OCI-LY3 (cell line): ENCODE results near the gene BIRC7.

Experiments used
- H2AFZ ChIP-seq: fragments of 200-600, 300-600 bp; shearing (Covaris generic); 2 replicates; pipeline ENCODE4 v1.6.0; 2014; ENCODE audit warnings: antibody characterized with exemption, low read depth, low read length
- H3K27ac ChIP-seq: fragments of 200-600, 300-600 bp; sonication (generic); 2 replicates; pipeline ENCODE4 v1.5.1; 2014; ENCODE audit warnings: mild to moderate bottlenecking, low read length, moderate library complexity, mixed read lengths
- H3K27me3 ChIP-seq: fragments of 200-600, 300-600 bp; sonication (generic); 2 replicates; pipeline ENCODE4 v1.6.1; 2014; ENCODE audit warnings: low read depth, low read length, mixed read lengths
- H3K36me3 ChIP-seq: fragments of 200-600, 300-600 bp; sonication (generic); replicated peaks from 2 replicates; pipeline ENCODE3; 2014; ENCODE audit warnings: low read depth, low read length, mixed read lengths
- H3K4me1 ChIP-seq: fragments of 300-600, 200-600 bp; sonication (generic); 2 replicates; pipeline ENCODE4 v1.6.1; 2014; ENCODE audit warnings: low read length, mixed read lengths
- H3K4me2 ChIP-seq: fragments of 200-600, 300-600 bp; sonication (generic); 2 replicates; pipeline ENCODE4 v1.6.1; 2014; ENCODE audit warnings: low read length, mixed read lengths
- H3K4me3 ChIP-seq: fragments of 300-600, 200-600 bp; sonication (generic); 2 replicates; pipeline ENCODE4 v1.5.1; 2014; ENCODE audit warnings: antibody characterized with exemption, mild to moderate bottlenecking, low read length, moderate library complexity
- H3K79me2 ChIP-seq: fragments of 300-600, 200-600 bp; shearing (Covaris generic); 2 replicates; pipeline ENCODE4 v1.6.1; 2014; ENCODE audit warnings: mild to moderate bottlenecking, low read length, mixed read lengths
- H3K9ac ChIP-seq: fragments of 300-600, 200-600 bp; shearing (Covaris generic); 2 replicates; pipeline ENCODE4 v1.6.0; 2014; ENCODE audit warnings: mild to moderate bottlenecking, low read length, moderate library complexity
- H3K9me3 ChIP-seq: fragments of 200-600, 300-600 bp; shearing (Covaris generic); 2 replicates; pipeline ENCODE4 v1.6.1; 2014; ENCODE audit warnings: low read length, mixed read lengths; ENCODE audit not compliant: insufficient read depth
- H4K20me1 ChIP-seq: fragments of 200-600, 300-600 bp; sonication (generic); 2 replicates; pipeline ENCODE4 v1.6.1; 2016; ENCODE audit warnings: low read length, mixed read lengths; ENCODE audit not compliant: insufficient read depth
- EZH2phosphoT487 ChIP-seq: fragments of 200-600 bp; shearing (Covaris generic); IDR thresholded peaks from 2 replicates; pipeline ENCODE4 v1.6.1; 2018; ENCODE audit warnings: antibody characterized with exemption, mixed run types, low read depth
- TF ChIP-seq, protein P1 (sequence below): fragments of 200-600, 300-600 bp; sonication (generic); IDR thresholded peaks from 2 replicates; pipeline ENCODE4 v1.5.1; 2014; ENCODE audit warnings: antibody characterized with exemption, low read length, low read depth

The BIRC7 gene

DNA sequence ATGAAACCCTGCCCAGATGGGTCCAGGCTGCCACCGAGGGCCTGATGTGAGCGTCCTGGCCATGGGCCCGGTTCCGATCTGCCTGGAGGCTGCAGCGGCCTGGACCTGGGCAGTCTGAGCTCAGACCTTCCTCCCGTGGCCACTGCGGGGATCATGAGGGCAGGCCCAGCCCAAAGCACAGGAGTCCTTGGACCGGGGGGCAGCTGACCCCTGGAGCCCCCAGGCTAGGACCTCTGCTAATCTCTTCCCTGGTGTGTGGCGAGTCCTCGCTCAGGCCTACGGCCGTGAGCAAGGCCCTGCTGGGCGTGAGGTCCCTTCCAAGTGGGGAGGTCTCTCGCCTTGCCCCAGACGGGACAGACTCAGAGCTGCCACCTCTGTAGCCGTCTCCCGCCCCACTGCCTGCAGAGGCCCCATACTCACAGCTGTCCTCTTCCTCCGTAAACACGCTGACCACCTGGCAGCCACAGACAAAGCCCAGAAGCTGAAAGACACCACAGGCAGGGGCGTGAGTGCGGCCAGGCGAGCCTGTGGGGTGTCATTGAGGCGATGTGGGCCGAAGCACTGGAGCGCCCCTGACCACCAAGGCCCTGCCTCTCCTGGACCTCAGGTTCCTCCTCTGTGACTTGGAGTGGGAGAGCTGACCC lies 8.0 kb downstream of the BIRC7 start:
- no peak overlapping the region for H3K4me3 ChIP-seq
- H3K9ac ChIP-seq: no peak overlapping the region
- no peaks in the 10 kb centered on the region for H3K27me3 ChIP-seq
- H3K27ac ChIP-seq: no peak overlapping the region
- H3K36me3 ChIP-seq: no peaks in the 10 kb centered on the region
- TF ChIP-seq, protein P1, sequence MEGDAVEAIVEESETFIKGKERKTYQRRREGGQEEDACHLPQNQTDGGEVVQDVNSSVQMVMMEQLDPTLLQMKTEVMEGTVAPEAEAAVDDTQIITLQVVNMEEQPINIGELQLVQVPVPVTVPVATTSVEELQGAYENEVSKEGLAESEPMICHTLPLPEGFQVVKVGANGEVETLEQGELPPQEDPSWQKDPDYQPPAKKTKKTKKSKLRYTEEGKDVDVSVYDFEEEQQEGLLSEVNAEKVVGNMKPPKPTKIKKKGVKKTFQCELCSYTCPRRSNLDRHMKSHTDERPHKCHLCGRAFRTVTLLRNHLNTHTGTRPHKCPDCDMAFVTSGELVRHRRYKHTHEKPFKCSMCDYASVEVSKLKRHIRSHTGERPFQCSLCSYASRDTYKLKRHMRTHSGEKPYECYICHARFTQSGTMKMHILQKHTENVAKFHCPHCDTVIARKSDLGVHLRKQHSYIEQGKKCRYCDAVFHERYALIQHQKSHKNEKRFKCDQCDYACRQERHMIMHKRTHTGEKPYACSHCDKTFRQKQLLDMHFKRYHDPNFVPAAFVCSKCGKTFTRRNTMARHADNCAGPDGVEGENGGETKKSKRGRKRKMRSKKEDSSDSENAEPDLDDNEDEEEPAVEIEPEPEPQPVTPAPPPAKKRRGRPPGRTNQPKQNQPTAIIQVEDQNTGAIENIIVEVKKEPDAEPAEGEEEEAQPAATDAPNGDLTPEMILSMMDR: no peak
- no peak for TF ChIP-seq EZH2phosphoT487
- no peaks in the 10 kb centered on the region for H3K4me1 ChIP-seq
- no peaks in the 10 kb centered on the region for H3K79me2 ChIP-seq
- no peaks in the 10 kb centered on the region for H4K20me1 ChIP-seq
- H3K4me2 ChIP-seq: no peak overlapping the region
- H2AFZ ChIP-seq: no peak overlapping the region
- H3K9me3 ChIP-seq: no peaks in the 10 kb centered on the region

DNA sequence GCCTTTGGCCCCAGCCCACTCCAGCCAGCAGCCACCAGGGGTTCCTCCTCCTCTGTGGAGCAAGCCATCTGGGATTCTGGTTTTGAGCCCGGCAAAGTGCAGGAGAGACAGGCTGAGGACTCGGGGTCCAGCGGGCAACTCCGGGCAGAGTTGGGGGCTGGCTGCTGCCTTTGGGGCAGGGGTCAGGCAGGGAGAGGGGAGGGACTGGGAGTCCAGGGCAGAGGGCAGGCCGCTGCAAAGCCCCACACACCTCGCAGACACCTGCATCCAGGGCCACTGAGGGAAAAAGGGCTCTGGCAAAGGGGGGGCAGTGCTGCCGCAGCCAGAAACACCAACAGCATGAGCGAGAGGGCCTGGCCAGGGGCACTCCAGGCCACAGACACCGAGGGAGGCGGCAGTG lies 8.8 kb downstream of the BIRC7 start:
- Histone ChIP-seq H3K4me2 (no peak overlapping the region), H3K27ac (no peak overlapping the region)

DNA sequence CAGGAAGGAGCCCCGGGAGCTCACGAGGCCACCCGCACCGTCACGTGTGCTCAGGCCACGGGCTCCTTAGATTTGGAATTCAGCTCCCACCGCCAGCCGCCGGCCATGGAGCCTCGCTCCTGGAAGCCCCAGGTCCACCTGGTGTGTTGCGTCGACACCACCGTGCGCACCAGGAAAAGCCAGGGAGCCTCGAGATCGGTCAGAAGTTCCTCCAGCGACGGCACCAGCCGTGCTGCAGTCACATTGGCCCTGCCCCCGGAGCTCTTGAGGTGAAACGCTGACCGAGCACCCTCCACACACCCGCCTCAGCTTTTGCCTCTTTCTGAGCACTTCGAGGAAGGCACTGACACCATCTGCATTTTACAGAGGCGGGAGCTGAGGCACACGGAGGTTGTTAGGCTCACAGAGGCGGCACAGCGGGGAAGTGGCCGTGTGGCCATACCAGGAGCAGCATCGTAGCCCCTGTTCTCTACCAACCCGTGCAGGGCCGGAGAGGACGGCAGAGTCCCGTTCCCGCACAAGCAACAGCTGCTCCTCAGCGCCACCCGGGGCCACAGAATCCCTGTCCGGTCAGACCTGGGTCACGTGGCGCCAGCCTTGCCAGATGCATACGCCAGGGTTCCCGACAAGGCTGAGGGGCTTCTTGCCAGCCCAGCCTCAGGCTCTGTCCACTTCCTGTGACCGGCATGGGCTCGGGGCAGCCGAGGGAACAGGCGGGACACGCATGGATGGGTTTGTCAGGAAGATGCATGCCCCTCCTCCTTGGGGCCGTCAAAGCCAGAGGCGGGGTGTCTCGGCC lies 11.0 kb downstream of the BIRC7 start:
- no peaks in the 10 kb centered on the region for H3K4me1 ChIP-seq
- no peaks in the 10 kb centered on the region for H3K36me3 ChIP-seq
- H2AFZ ChIP-seq: no peak overlapping the region
- H3K27ac ChIP-seq: no peak overlapping the region
- no peaks in the 10 kb centered on the region for H4K20me1 ChIP-seq
- no peak overlapping the region for H3K4me3 ChIP-seq
- H3K9ac ChIP-seq: no peak overlapping the region
- H3K4me2 ChIP-seq: no peak overlapping the region
- no peaks in the 10 kb centered on the region for H3K27me3 ChIP-seq
- no peaks in the 10 kb centered on the region for H3K79me2 ChIP-seq
- H3K9me3 ChIP-seq: no peaks in the 10 kb centered on the region
- TF ChIP-seq EZH2phosphoT487: no peak
- TF ChIP-seq, protein P1: no peak

More for the DNA sequence above, 8.8 kb downstream of the BIRC7 start:
- no peaks in the 10 kb centered on the region for H3K9me3 ChIP-seq
- H3K4me1 ChIP-seq: no peaks in the 10 kb centered on the region
- no peaks in the 10 kb centered on the region for H3K36me3 ChIP-seq
- no peak for TF ChIP-seq EZH2phosphoT487
- TF ChIP-seq, protein P1: no peak
- H3K79me2 ChIP-seq: no peaks in the 10 kb centered on the region
- no peak overlapping the region for H3K4me3 ChIP-seq
- no peak overlapping the region for H3K9ac ChIP-seq
- H2AFZ ChIP-seq: no peak overlapping the region
- H3K27me3 ChIP-seq: no peaks in the 10 kb centered on the region
- H4K20me1 ChIP-seq: no peaks in the 10 kb centered on the region

DNA sequence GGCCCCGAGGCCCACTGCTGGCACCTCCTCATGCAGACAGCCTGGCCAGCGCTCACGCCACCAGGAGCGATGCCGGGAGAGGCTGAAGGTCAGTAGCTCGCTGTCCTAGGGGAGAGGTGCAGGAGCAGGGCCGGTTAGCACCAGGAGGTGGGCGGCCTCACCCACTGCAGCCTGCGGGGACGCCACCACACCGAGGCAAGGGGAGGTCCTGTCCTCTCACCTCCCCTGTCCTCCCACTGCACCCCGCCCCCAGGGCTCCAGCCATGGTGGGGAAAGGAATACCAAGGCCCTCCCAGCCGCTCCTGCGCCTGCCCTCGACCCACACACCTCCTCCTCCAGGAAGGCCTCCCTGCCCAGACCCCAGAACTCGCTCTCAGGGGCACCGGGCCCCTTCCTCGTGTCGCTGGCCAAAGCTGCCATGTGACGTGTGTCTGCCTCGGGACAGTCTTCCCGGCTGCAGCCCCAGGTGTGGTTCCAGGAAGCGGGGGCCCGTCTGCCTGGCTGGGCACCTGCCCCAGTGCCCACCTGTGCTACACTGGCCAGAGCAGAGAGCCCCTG lies 12.0 kb downstream of the BIRC7 start:
- Histone ChIP-seq H3K9ac (no peak overlapping the region), H3K4me3 (no peak overlapping the region), H3K9me3 (no peaks in the 10 kb centered on the region), H4K20me1 (no peaks in the 10 kb centered on the region), H3K79me2 (no peaks in the 10 kb centered on the region), H3K36me3 (no peaks in the 10 kb centered on the region), H2AFZ (no peak overlapping the region), H3K27me3 (no peaks in the 10 kb centered on the region), H3K4me1 (no peaks in the 10 kb centered on the region), H3K4me2 (no peak overlapping the region), H3K27ac (no peak overlapping the region)
- TF ChIP-seq, protein P1: no peak
- TF ChIP-seq EZH2phosphoT487: no peak
